HG03060 (cell line): ENCODE measurements around the gene GJB3.
"Not testable (repeated sequence)": the region's sequence is repeated elsewhere in the genome, so short reads cannot be mapped to it uniquely, and the experiment has no call there.

Experiments used
- ATAC-seq: cut with Tn5 transposase; IDR thresholded peaks from one replicate; pipeline ENCODE4 v1.9.1; 2021; ENCODE audit warnings: low read depth, moderate number of reproducible peaks; ENCODE audit not compliant: unreplicated experiment

Gene GJB3

GRCh38 chr1:34781071-34781843, at the start of gene GJB3:
TSS of gene GJB3 (plus strand) at chr1:34781214. CDS start at chr1:34784763, 3,549 bp downstream.
- no peak for ATAC-seq

- ATAC-seq, result not testable (repeated sequence)
These were observed 48.2 kb upstream of the GJB3 start for GRCh38 chr1:34732831-34733230.

GRCh38 chr1:34736692-34737091, 44.3 kb upstream of the GJB3 start:
- ATAC-seq, result no peak

- not testable (repeated sequence) for ATAC-seq
These were observed 43.8 kb upstream of the GJB3 start for GRCh38 chr1:34737236-34737635.

GRCh38 chr1:34739613-34740012, 41.4 kb upstream of the GJB3 start:
- ATAC-seq, result no peak

GRCh38 chr1:34740161-34740868, 40.7 kb upstream of the GJB3 start:
- no peak for ATAC-seq

GRCh38 chr1:34742667-34743270, 38.2 kb upstream of the GJB3 start:
- no peak for ATAC-seq

GRCh38 chr1:34743775-34744174, 37.2 kb upstream of the GJB3 start:
- no peak for ATAC-seq

GRCh38 chr1:34744851-34745250, 36.2 kb upstream of the GJB3 start:
- ATAC-seq, result no peak

GRCh38 chr1:34745666-34746065, 35.3 kb upstream of the GJB3 start:
- no peak for ATAC-seq

GRCh38 chr1:34746101-34746500, 34.9 kb upstream of the GJB3 start:
- ATAC-seq, result no peak

- ATAC-seq, result no peak
These were observed 34.0 kb upstream of the GJB3 start for GRCh38 chr1:34746785-34747637.

GRCh38 chr1:34747638-34747941, 33.4 kb upstream of the GJB3 start:
- no peak for ATAC-seq

- ATAC-seq, result no peak
These were observed 31.0 kb upstream of the GJB3 start for GRCh38 chr1:34749992-34750391.

GRCh38 chr1:34750610-34751009, 30.4 kb upstream of the GJB3 start:
- ATAC-seq, result no peak

GRCh38 chr1:34753163-34753562, 27.9 kb upstream of the GJB3 start:
- ATAC-seq, result no peak

- no peak for ATAC-seq
These were observed 25.9 kb upstream of the GJB3 start, which contains the start of gene GJB5 for GRCh38 chr1:34754964-34755637. TSS of gene GJB5 (plus strand) at chr1:34755047. CDS start at chr1:34757331, 2,284 bp downstream.

GRCh38 chr1:34755961-34756360, 25.1 kb upstream of the GJB3 start:
- ATAC-seq, result no peak

GRCh38 chr1:34757386-34757785, 23.6 kb upstream of the GJB3 start:
- no peak for ATAC-seq

GRCh38 chr1:34758751-34759150, 22.3 kb upstream of the GJB3 start:
- no peak for ATAC-seq
